HL-60 (cell line): ENCODE data around the gene ZNF670.

ENCODE experiments used
- DNase-seq, 2 experiments: peaks; one replicate each; pipeline ENCODE4 v3.0.0-alpha.2; 2010 to 2020; ENCODE audit warnings: low read depth in 1 of 2, low spot score in 1 of 2
- H3K27ac ChIP-seq: fragments of 250-450 bp; sonication (Bioruptor Pico); replicated peaks from 2 replicates; pipeline ENCODE4 v1.5.1; 2020; ENCODE audit warnings: mild to moderate bottlenecking, moderate library complexity
- H3K27me3 ChIP-seq: fragments of 250-450 bp; sonication (Bioruptor Pico); 2 replicates; pipeline ENCODE4 v1.5.1; 2021; ENCODE audit warnings: mild to moderate bottlenecking, moderate library complexity; ENCODE audit not compliant: insufficient read depth, poor library complexity, severe bottlenecking
- H3K4me3 ChIP-seq: replicated peaks from 2 replicates; pipeline ENCODE4 v1.5.1; 2011; ENCODE audit warnings: mild to moderate bottlenecking, control low read depth, low read length; ENCODE audit not compliant: insufficient read depth
- CTCF ChIP-seq: IDR thresholded peaks from one replicate; pipeline ENCODE4 v1.5.1; 2011; ENCODE audit warnings: low read length, control low read depth, inconsistent platforms; ENCODE audit not compliant: insufficient read depth
- GABPA ChIP-seq: IDR thresholded peaks from 2 replicates; pipeline ENCODE4 v1.6.1; 2012; ENCODE audit warnings: low read depth
- POLR2AphosphoS5 ChIP-seq: IDR thresholded peaks from 2 replicates; pipeline ENCODE4 v1.6.1; 2012; ENCODE audit warnings: low read depth
- REST ChIP-seq: IDR thresholded peaks from 2 replicates; pipeline ENCODE4 v1.6.1; 2012; ENCODE audit warnings: low read depth; ENCODE audit not compliant: insufficient replicate concordance
- SPI1 ChIP-seq: IDR thresholded peaks from 2 replicates; pipeline ENCODE4 v1.6.1; 2012; ENCODE audit warnings: low read depth, mild to moderate bottlenecking, borderline replicate concordance

ZNF670 gene

GRCh38 chr1:247090455-247090854, 11.8 kb upstream of the ZNF670 start:
- no peak overlapping the region for H3K4me3 ChIP-seq
- TF ChIP-seq SPI1 (no peak), CTCF (no peak), GABPA (no peak), REST (no peak), POLR2AphosphoS5 (no peak)
- H3K27ac ChIP-seq, result no peak overlapping the region
- DNase-seq, result no peak
- no peaks in the 10 kb centered on the region for H3K27me3 ChIP-seq

- no peak overlapping the region for H3K4me3 ChIP-seq
- TF ChIP-seq POLR2AphosphoS5 (no peak), SPI1 (no peak), GABPA (no peak), CTCF (no peak), REST (no peak)
- no peak for DNase-seq
- H3K27me3 ChIP-seq, result no peaks in the 10 kb centered on the region
- no peak overlapping the region for H3K27ac ChIP-seq
These were observed 11.2 kb upstream of the ZNF670 start for GRCh38 chr1:247089616-247090375.

DNA sequence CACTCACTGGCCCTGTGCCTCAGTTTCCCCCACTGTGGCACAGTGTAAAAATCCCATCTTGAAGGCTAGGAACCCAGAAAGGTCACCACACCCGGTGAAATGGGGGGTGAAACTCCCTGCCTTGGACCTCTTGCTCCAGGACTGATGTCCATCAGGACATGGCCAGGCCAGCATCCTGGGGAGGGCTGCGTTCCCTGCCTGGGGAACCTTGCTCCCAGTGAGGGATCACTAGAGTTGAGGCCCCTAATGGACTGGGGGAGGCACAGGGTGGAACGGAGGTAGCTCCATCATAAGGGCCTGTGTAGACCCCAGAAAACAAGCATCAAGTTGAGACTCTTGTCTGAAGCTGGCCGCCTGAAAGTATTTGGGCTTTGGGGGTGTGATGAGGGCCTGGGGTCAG, 10.4 kb upstream of the ZNF670 start:
- Histone ChIP-seq H3K27me3 (no peaks in the 10 kb centered on the region), H3K4me3 (no peak overlapping the region), H3K27ac (no peak overlapping the region)
- TF ChIP-seq REST (no peak), POLR2AphosphoS5 (no peak), SPI1 (no peak), CTCF (no peak), GABPA (no peak)
- DNase-seq, result no peak
